Measurements from ENCODE around the gene PALM3.

PALM3 gene

DNA sequence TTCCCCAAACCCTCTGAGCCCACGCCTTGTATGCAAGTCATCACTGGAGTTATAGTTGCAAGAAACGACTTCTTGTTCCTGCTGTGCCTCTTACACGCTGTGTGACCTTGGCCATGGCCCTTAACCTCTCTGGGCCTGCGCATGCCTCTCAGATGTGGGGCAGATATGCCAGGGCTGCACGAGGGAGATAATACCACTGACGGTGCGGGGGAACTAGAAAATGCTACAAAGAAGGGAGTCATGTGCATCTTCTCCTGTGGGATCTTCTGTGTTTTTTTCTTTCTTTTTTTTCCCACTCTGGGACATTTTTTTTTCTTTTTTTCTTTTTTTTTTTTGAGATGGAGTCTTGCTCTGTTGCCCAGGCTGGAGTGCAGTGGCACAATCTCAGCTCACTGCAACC is 33.0 kb upstream of the PALM3 start:
- DNase-seq (ENCODE audit: low spot score) = no peak
- TF ChIP-seq, protein P1, sequence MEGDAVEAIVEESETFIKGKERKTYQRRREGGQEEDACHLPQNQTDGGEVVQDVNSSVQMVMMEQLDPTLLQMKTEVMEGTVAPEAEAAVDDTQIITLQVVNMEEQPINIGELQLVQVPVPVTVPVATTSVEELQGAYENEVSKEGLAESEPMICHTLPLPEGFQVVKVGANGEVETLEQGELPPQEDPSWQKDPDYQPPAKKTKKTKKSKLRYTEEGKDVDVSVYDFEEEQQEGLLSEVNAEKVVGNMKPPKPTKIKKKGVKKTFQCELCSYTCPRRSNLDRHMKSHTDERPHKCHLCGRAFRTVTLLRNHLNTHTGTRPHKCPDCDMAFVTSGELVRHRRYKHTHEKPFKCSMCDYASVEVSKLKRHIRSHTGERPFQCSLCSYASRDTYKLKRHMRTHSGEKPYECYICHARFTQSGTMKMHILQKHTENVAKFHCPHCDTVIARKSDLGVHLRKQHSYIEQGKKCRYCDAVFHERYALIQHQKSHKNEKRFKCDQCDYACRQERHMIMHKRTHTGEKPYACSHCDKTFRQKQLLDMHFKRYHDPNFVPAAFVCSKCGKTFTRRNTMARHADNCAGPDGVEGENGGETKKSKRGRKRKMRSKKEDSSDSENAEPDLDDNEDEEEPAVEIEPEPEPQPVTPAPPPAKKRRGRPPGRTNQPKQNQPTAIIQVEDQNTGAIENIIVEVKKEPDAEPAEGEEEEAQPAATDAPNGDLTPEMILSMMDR (IDR thresholded peaks at IDR 0.05; ENCODE audit: borderline replicate concordance, control extremely low read depth, extremely low read depth, insufficient read depth, missing control alignments) = no peak
- in situ Hi-C loops (cut with MboI; ENCODE audit: low sequenced_read_pairs, unreplicated experiment) = no loop called here

DNA sequence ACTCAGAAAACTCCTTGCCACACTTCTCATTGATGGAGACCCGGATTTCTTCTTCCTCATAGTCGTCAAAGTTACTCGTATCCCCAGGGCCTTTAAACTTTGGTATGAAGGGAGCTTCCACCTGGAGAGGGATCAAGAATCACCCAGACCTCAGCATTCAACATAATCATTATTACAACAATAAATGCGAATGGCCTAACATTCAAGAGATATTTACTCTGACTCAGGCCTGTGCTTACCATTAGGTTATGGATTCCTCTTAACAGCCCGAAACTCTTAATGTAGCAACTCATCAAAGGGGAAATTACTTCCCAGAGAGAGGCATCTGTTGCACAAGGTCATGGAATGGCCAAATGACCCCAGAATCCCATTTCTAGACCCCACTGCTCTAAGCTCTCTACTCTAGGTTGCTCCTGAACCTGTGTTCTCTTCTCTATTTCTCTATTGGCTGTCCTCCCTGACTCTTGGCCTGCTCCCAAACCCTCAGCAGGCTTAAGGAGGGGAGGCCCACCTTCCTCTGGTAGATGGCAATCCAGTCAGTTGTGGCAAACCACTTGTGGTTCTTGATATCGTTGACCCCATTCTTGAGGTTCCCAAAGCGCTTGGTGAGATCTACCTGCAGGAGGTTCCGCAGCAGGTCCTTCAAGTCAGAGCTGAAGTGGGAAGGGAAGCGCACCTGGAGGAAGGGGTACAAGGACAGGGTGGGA is 31.4 kb upstream of the PALM3 start:
- TF ChIP-seq, protein P1 (IDR thresholded peaks at IDR 0.05; ENCODE audit: borderline replicate concordance, control extremely low read depth, extremely low read depth, insufficient read depth, missing control alignments) = no peak
- DNase-seq (ENCODE audit: low spot score) = no peak
- in situ Hi-C loops (cut with MboI; ENCODE audit: low sequenced_read_pairs, unreplicated experiment) = no loop called here

DNA sequence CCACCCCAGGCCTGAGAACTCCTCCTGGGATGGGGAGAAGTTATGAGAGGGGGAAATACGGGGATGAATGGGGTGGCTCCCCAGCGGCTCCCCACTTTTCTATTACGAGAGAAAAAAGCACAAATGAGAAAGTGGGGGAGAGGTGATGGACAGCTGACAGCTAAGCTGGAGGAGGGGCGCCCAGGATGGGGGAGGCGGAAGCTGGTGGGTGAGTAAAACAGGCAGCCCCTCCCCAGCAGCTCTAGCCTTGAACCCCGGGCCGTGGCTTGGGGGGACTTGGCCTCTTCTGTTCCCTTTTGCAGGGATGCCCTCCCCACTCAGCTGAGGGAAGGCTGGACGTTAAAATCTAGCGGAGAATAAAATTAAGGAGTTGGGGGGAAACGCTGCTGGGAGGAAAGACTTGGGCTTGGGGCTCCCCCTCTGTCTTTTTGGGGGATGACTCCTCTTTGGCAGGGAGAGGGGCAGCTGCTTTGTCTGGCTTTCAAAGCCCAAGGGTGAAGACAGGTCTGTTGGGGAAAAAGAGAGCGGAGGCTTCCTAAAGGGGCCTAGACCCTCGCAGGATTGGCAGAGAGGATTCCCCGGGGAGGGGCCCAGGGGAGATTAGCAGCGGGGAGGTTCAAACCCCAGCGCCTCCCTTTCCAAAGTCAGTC is 30.1 kb upstream of the PALM3 start:
- in situ Hi-C loops (cut with MboI; ENCODE audit: low sequenced_read_pairs, unreplicated experiment) = no loop called here
- peak; percentile 79 for DNase-seq (ENCODE audit: low spot score)
- TF ChIP-seq, protein P1 (IDR thresholded peaks at IDR 0.05; ENCODE audit: borderline replicate concordance, control extremely low read depth, extremely low read depth, insufficient read depth, missing control alignments) = no peak

DNA sequence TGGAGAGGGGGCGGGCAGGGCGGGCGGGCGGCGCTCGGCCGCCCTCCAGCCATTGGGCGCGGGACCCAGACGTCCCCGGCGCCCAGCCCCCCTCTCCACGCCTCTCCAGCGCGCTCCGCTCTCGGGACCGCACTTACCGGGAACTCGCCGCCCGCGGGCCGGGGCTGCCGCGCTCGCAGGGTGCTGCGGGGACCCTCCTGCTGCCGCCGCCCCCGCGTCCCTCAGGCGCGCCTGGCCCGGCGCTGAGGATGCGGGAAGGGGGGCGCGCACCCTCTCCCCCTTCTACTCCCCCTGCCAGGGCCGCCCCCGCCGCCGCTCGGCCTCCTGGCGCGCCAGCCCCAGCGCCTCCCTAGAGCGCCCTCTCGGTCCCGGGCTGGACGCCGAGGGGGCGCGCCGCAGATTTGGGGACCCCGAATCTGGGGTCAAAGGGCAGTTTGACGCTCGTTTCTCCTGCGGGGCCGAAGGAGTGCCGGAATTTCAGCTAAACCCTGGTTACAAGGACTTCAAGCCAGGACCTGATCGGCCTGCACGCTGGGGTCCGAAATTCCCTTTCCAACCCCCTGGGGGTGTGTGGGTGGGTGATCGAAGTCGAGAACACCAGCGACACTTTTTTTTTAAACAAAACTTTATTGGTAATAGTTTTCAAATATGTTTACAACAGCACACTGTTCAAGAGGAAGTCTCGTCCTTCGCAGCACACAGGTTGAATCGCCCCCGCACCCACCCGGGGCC is 29.4 kb upstream of the PALM3 start:
- peak; percentile 94 for DNase-seq (ENCODE audit: low spot score)
- TF ChIP-seq, protein P1 (IDR thresholded peaks at IDR 0.05; ENCODE audit: borderline replicate concordance, control extremely low read depth, extremely low read depth, insufficient read depth, missing control alignments) = peak; percentile 22
- in situ Hi-C loops (cut with MboI; ENCODE audit: low sequenced_read_pairs, unreplicated experiment) = no loop called here

DNA sequence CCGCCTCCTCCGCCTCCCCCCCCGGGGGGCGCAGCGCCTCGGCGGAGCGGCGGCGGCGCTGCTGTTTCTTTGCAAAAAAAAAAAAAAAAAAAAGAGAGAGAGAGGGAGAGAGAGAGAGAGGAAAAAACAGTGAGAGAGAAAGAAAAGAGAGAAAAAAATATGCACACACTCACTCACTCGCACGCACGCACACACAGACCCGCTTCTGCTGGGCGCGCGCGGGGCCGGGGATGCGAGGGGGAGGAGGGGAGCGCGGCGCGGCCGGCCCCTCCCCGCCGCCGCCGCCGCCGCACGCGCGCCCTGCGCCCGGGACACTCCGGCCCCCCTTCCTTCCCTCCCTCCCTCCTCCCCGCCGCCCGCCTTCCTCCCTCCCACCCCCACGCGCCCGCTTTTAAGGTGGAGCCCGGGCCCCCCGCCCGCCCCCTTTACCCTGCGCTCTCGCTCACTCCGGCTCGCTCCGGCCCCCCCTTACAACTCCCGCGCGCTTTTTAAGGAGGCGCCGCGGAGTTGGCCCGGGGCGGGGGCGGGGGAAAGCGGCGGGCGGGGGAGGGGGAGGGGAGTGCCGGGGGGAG is 28.7 kb upstream of the PALM3 start, which contains the start of gene SAMD1:
Gene SAMD1, minus strand, starts transcription at position 243 of the 572 bp plus-strand sequence.
- in situ Hi-C loops (cut with MboI; ENCODE audit: low sequenced_read_pairs, unreplicated experiment) = no loop called here
- TF ChIP-seq, protein P1 (IDR thresholded peaks at IDR 0.05; ENCODE audit: borderline replicate concordance, control extremely low read depth, extremely low read depth, insufficient read depth, missing control alignments) = no peak
- peak; percentile 91 for DNase-seq (ENCODE audit: low spot score)

Data from GM13976 (cell line).